ENCODE results near the gene SNX4.

- TF ChIP-seq CTCF (IDR thresholded peaks at IDR 0.05; ENCODE audit: low read depth, low read length, missing input control): no peak
- TF ChIP-seq SP1 (IDR thresholded peaks at IDR 0.05): no peak
- TF ChIP-seq GABPA (IDR thresholded peaks at IDR 0.05 in 1 of 2, conservative IDR thresholded peaks at IDR 0.05 in 1 of 2): no peak
- TF ChIP-seq, protein P1, sequence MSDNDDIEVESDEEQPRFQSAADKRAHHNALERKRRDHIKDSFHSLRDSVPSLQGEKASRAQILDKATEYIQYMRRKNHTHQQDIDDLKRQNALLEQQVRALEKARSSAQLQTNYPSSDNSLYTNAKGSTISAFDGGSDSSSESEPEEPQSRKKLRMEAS (IDR thresholded peaks at IDR 0.05): no peak
- TF ChIP-seq YY1 (IDR thresholded peaks at IDR 0.05): no peak
- TF ChIP-seq, protein P2, sequence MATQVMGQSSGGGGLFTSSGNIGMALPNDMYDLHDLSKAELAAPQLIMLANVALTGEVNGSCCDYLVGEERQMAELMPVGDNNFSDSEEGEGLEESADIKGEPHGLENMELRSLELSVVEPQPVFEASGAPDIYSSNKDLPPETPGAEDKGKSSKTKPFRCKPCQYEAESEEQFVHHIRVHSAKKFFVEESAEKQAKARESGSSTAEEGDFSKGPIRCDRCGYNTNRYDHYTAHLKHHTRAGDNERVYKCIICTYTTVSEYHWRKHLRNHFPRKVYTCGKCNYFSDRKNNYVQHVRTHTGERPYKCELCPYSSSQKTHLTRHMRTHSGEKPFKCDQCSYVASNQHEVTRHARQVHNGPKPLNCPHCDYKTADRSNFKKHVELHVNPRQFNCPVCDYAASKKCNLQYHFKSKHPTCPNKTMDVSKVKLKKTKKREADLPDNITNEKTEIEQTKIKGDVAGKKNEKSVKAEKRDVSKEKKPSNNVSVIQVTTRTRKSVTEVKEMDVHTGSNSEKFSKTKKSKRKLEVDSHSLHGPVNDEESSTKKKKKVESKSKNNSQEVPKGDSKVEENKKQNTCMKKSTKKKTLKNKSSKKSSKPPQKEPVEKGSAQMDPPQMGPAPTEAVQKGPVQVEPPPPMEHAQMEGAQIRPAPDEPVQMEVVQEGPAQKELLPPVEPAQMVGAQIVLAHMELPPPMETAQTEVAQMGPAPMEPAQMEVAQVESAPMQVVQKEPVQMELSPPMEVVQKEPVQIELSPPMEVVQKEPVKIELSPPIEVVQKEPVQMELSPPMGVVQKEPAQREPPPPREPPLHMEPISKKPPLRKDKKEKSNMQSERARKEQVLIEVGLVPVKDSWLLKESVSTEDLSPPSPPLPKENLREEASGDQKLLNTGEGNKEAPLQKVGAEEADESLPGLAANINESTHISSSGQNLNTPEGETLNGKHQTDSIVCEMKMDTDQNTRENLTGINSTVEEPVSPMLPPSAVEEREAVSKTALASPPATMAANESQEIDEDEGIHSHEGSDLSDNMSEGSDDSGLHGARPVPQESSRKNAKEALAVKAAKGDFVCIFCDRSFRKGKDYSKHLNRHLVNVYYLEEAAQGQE (IDR thresholded peaks at IDR 0.05): no peak
- no peak for TF ChIP-seq RAD21 (IDR thresholded peaks at IDR 0.05)
- no peak for TF ChIP-seq ZBTB33 (IDR thresholded peaks at IDR 0.05)
- no peak for TF ChIP-seq EGR1 (IDR thresholded peaks at IDR 0.05; ENCODE audit: low read depth in 2 of 2)
- no peak for TF ChIP-seq FOXA1 (IDR thresholded peaks at IDR 0.05)
- no peak for TF ChIP-seq RXRA (IDR thresholded peaks at IDR 0.05)
Measured at GRCh38 chr3:125462722-125463299, 57.2 kb downstream of the SNX4 start.
